IgD-negative memory B cell (primary cell): ENCODE measurements around the gene FGF11. TPM values are rescaled to one million over a fixed set of nuclear protein-coding genes. Genes with fewer than 3 reads are reported as not detected.
"Not testable (repeated sequence)": the region's sequence is repeated elsewhere in the genome, so short reads cannot be mapped to it uniquely, and the experiment has no call there.

Experiments
- H3K27ac Mint-ChIP-seq, 3 donors: one replicate each; pipeline ENCODE4 v1.8.0; 2020 to 2022; ENCODE audit warnings: mild to moderate bottlenecking in 3 of 3, mixed read lengths in 3 of 3, moderate library complexity in 1 of 3
- H3K27me3 Mint-ChIP-seq: one replicate; pipeline ENCODE4 v1.8.0; 2021; ENCODE audit warnings: mixed read lengths
- H3K36me3 Mint-ChIP-seq: one replicate; pipeline ENCODE4 v1.8.0; 2020; ENCODE audit warnings: mild to moderate bottlenecking, mixed read lengths
- H3K4me1 Mint-ChIP-seq, 3 donors: one replicate each; pipeline ENCODE4 v1.8.0; 2020 to 2022; ENCODE audit warnings: mixed read lengths in 3 of 3, mild to moderate bottlenecking in 1 of 3
- H3K4me3 Mint-ChIP-seq, 4 donors: one replicate each; pipeline ENCODE4 v1.8.0; 2020 to 2022; ENCODE audit warnings: mild to moderate bottlenecking in 4 of 4, mixed read lengths in 4 of 4, moderate library complexity in 3 of 4
- H3K9me3 Mint-ChIP-seq, 3 donors: one replicate each; pipeline ENCODE4 v1.8.0; 2020 to 2021; ENCODE audit warnings: mixed read lengths in 3 of 3, mild to moderate bottlenecking in 1 of 3
- polyA plus RNA-seq: library from polyadenylated mRNA; unstranded; fragments of 300-500 nt; fragmentation: Illumina TruSeq; gene quantifications from one replicate; pipeline ENCODE4 v1.2.3, GENCODE V29; 2021

FGF11 gene
- polyA plus RNA-seq, 1 donor from 2014 or later: not detected

DNA sequence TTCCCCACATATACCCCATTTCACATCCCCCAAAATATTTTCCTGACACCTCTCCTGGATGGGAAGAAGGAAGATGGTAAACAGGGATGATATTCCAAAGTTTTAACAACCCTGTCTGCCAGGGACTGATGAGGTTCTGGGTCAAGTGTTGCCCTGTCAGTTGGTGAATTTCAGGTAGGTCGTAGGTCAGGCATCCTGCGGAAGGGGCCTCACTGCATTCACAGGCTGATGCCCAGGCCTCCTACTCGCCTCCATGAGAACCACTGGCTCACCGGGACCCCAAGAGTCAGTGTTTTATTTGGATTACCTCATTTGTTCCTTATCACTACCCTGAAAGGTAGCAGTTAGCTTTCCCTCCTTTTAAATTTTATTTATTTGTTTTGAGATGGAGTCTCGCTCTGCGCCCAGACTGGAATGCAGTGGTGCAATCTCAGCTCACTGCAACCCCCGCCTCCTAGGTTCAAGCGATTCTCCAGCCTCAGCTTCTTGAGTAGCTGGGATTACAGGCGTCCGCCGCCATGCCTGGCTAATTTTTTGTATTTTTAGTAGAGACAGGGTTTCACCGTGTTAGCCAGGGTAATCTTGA, 29.6 kb downstream of the FGF11 start:
- H3K27me3 Mint-ChIP-seq: no peaks in the 10 kb centered on the region
- H3K36me3 Mint-ChIP-seq: no peaks in the 10 kb centered on the region
- peaks cover 13 to 30% (median 14%) of the 10 kb centered on the region in 3 donors for H3K4me1 Mint-ChIP-seq
- H3K9me3 Mint-ChIP-seq: no peaks in the 10 kb centered on the region
- H3K4me3 Mint-ChIP-seq: no peak overlapping the region
- H3K27ac Mint-ChIP-seq: no peak overlapping the region

DNA sequence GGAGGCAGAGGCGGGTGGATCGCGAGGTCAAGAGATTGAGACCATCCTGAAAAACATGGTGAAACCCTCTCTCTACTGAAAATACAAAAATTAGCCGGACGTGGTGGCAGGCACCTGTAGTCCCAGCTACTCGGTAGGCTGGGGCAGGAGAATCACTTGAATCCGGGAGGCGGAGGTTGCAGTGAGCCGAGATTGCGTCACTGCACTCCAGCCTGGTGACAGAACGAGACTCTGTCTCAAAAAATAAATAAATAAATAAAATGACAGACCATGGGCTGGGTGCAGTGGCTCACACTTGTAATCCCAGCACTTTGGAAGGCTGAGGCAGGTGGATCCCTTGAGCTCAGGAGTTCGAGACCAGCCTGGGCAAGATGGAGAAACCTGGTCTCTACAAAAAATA, 30.5 kb downstream of the FGF11 start:
- H3K27me3 Mint-ChIP-seq, H3K9me3 Mint-ChIP-seq, H3K27ac Mint-ChIP-seq, H3K36me3 Mint-ChIP-seq, H3K4me3 Mint-ChIP-seq: not testable (repeated sequence)
- peaks cover 13 to 30% (median 14%) of the 10 kb centered on the region in 3 donors for H3K4me1 Mint-ChIP-seq

GRCh38 chr17:7470457-7470973, 31.2 kb downstream of the FGF11 start:
- H3K27ac Mint-ChIP-seq: peak overlapping the region in 1 of 3 donors; percentile 43
- H3K27me3 Mint-ChIP-seq: not testable (repeated sequence)

GRCh38 chr17:7471729-7472128, 32.4 kb downstream of the FGF11 start:
- Mint-ChIP-seq H3K36me3 (no peaks in the 10 kb centered on the region), H3K27ac (peak overlapping the region in 1 of 3 donors; percentile 71), H3K27me3 (no peaks in the 10 kb centered on the region), H3K4me1 (peaks cover 21 to 29% (median 22%) of the 10 kb centered on the region in 3 donors), H3K4me3 (peak overlapping the region in 1 of 4 donors; percentile 28), H3K9me3 (no peaks in the 10 kb centered on the region)

More at GRCh38 chr17:7470457-7470973, 31.2 kb downstream of the FGF11 start:
- H3K36me3 Mint-ChIP-seq, H3K9me3 Mint-ChIP-seq, H3K4me3 Mint-ChIP-seq: not testable (repeated sequence)
- peaks cover 13 to 30% (median 14%) of the 10 kb centered on the region in 3 donors for H3K4me1 Mint-ChIP-seq

DNA sequence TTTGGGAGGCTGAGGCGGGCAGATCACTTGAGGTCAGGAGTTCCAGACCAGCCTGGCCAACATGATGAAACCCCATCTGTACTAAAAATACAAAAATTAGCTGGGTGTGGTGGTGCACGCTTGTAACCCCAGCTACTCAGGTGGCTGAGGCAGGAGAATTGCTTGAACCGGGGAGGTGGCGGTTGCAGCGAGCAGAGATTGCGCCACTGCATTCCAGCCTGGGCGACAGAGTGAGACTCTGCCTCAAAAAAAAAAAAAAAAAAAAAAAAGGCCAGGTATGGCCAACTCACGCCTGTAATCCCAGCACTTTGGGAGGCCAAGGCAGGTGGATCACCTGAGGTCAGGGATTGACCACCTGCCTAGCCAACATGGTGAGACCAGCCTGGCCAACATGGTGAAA, 35.5 kb downstream of the FGF11 start:
- not testable (repeated sequence) for H3K9me3 Mint-ChIP-seq, H3K27me3 Mint-ChIP-seq, H3K36me3 Mint-ChIP-seq
- Mint-ChIP-seq H3K4me3 (peak overlapping the region in 1 of 4 donors; percentile 25), H3K4me1 (peaks cover 26 to 36% (median 35%) of the 10 kb centered on the region in 3 donors), H3K27ac (peak overlapping the region in 2 of 3 donors; percentile 39 to 84)

- Mint-ChIP-seq H3K36me3 (no peaks in the 10 kb centered on the region), H3K4me3 (peak overlapping the region in 2 of 4 donors; percentile 30 to 82), H3K27me3 (no peaks in the 10 kb centered on the region), H3K9me3 (no peaks in the 10 kb centered on the region), H3K4me1 (peaks cover 30 to 41% (median 40%) of the 10 kb centered on the region in 3 donors), H3K27ac (peak overlapping the region; percentile 37 to 84 (median 80))
Observed at GRCh38 chr17:7475764-7476422, 36.6 kb downstream of the FGF11 start.

DNA sequence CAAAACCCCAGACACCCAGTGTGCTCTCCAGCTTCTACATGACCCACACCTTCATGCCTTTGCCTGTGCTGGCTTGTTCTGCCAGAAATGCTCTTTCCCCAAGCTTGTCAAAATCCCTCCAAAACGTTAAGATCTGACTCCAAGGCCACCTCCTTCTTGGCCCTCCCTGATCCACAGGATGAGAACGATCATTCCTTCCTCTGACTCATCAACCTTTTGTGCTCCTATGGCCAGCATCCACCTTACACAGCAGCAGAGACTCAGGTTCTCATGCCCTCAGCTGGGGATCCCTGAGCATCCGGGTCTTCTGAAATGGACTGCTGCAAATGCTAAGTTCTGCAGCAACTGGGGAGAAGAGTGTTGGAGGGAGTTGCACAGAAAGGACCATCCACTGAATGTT, 37.2 kb downstream of the FGF11 start:
- Mint-ChIP-seq H3K27ac (peak overlapping the region in 2 of 3 donors; percentile 80 to 84), H3K36me3 (no peaks in the 10 kb centered on the region), H3K4me1 (peaks cover 30 to 38% (median 38%) of the 10 kb centered on the region in 3 donors), H3K4me3 (peak overlapping the region in 3 of 4 donors; percentile 30 to 82 (median 35)), H3K27me3 (no peaks in the 10 kb centered on the region), H3K9me3 (no peaks in the 10 kb centered on the region)

GRCh38 chr17:7476951-7477350, 37.6 kb downstream of the FGF11 start:
- H3K4me1 Mint-ChIP-seq: peaks cover 27 to 34% (median 34%) of the 10 kb centered on the region in 3 donors
- peak overlapping the region in 3 of 4 donors; percentile 82 to 95 (median 89) for H3K4me3 Mint-ChIP-seq
- no peaks in the 10 kb centered on the region for H3K36me3 Mint-ChIP-seq
- H3K27me3 Mint-ChIP-seq: no peaks in the 10 kb centered on the region
- no peaks in the 10 kb centered on the region for H3K9me3 Mint-ChIP-seq
- peak overlapping the region in 2 of 3 donors; percentile 63 to 84 for H3K27ac Mint-ChIP-seq

DNA sequence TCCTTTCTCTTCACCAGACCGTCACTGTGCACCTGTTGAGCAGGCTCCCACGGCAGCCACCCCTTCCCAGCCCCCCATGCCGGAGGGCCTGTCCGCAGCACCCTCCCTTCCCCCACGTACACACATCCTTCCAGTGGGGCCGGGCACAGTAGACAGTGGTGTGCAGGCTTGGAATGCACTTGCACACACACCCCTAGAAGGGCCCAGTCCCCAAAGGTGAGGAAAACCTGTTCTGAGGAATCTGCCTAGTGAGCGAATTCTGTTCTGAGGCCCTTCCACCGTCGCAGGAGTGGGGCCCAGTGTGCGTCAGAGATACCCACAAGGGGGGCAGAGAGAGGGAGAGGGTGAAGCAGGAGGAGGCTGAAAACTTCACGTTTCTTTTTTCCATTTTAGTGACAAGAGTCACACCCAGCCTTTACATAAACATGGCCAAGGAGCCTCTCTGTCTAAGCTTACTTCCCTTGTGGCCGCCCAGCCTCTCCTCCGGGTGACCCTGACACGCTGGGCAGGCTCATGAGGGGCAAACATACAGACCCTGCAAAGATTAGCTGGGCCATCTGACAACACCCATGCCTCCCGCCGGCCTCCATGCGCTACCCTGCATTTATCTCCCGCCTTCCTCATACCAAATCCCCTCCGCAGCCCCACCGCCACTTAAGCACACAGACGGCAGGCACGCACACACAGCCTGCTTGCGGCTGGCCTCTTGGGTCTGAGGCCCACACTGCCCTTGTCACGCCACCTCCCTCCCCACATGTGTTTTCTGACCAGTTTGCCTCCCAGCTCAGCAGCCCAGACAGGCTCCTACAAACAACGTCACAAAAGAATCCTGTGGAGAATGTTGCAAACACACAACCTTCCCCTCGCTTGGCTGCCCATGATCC, 38.3 kb downstream of the FGF11 start:
- Mint-ChIP-seq H3K36me3 (no peaks in the 10 kb centered on the region), H3K9me3 (no peaks in the 10 kb centered on the region), H3K4me1 (peaks cover 29 to 35% (median 34%) of the 10 kb centered on the region in 3 donors), H3K27me3 (no peaks in the 10 kb centered on the region), H3K4me3 (peak overlapping the region; percentile 82 to 96 (median 92)), H3K27ac (peak overlapping the region; percentile 81 to 95 (median 84))

DNA sequence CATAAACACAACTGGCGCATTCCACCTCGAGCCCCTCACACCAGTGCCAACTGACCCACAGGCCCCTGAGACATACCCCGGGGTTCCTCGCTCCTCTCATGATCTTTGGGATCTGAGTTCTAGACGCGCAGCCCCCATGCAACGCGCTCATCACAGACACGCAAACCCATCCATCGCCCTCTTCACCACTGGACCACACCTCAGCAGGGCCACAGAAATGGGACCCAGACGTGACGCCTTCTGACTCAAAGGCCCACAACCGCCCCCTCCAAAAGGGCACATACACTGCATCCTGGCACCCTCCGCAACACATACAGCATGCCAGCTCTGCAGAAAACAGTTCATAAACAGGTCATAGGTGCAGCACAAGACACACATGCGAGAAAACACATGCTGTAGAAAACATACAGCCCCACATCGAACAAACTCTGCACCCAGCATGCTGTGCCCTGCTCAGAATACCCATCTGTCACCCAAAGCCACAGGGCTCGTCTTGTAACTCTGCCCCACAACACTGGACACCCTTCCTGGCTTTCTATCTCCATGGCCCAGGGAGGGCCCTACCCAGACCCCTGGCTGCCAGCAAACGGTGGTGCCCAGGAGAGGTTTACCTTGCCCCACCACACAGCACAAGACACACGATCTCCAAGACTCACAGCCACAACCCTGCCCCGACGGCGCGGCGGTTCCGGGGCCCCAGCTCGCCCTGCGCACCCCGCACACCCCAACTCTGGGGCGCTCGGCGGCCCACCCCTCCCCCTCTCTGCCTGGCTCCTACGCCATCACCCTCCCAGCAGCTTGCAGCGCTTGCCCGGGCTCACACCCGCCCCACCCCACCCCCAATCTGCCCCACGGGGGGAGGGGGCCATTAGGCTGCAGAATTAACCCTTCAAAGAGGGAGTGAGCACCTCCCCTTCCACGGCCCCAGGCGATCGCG, 39.2 kb downstream of the FGF11 start:
- no peaks in the 10 kb centered on the region for H3K36me3 Mint-ChIP-seq
- no peaks in the 10 kb centered on the region for H3K9me3 Mint-ChIP-seq
- H3K4me1 Mint-ChIP-seq: peaks cover 33 to 35% (median 35%) of the 10 kb centered on the region in 3 donors
- peak overlapping the region; percentile 81 to 95 (median 84) for H3K27ac Mint-ChIP-seq
- no peaks in the 10 kb centered on the region for H3K27me3 Mint-ChIP-seq
- peak overlapping the region; percentile 82 to 96 (median 92) for H3K4me3 Mint-ChIP-seq

DNA sequence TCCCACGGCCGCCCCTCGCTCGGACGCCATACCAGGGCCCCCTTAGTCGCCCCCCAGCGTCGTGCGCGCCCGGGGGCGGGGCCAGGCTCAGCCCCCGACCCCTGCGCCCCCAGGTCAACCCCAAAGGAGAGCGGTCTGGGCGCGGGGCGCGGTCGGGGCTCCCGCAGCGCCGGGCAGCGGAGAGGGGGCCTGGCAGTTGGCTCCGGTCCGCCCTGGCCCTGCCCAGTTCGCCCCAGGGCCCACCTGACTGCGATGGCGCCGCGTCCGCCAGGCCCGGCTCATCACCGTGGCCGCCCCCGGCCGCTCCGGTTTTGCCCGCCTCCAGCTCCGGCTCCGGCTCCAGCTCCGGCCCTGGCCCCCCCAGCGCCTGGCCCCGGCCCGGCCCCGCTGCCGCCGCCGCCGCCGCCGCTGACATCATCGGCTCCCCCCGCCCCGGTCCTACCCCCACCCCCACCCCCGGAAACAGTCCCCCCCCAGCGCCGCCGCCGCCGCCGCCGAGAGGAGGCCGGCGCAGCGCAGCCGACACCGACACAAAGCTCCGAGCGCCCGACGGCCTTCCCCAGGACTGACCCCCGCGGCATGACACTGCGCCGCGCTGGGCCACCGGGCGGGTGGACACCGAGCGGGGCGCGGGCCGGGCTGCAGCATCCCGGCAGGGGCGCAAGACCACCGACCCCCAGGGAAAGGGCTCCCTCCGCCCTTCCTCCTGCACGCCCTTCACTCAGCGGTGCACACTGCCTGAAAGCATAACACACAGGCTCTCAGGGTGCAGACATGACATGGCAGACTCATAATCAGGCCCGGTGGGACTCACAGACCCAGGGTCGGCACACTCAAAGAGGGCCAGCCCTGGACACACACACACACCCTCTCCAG, 40.1 kb downstream of the FGF11 start, which contains the start of gene ZBTB4:
ZBTB4 (minus strand) TSS at position 419 of the 876 bp plus-strand sequence. CDS start 12,830 bp downstream, outside the sequence.
- Mint-ChIP-seq H3K4me1 (peaks cover 33 to 40% (median 35%) of the 10 kb centered on the region in 3 donors), H3K4me3 (peak within 1 kb of the TSS; percentile 89 to 98 (median 96)), H3K9me3 (no peaks in the 10 kb centered on the region), H3K27ac (peak within 1 kb of the TSS; percentile 96 to 99 (median 98)), H3K36me3 (no peaks in the 10 kb centered on the region), H3K27me3 (no peaks in the 10 kb centered on the region)

DNA sequence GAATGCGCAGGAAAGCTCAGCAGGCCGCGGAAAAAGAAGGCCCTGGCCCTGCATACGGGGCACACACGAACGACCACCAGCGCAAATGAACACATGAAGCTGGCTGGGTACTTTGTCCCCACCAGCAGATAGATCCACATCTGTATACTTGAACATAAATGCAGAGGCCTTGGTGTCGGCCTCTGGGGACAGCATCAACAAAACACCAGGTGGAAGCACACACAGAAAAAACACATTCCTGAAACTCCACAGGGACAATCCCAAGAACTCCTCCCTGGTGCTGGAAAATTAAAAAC, 40.7 kb downstream of the FGF11 start:
- H3K9me3 Mint-ChIP-seq: no peaks in the 10 kb centered on the region
- H3K4me1 Mint-ChIP-seq: peaks cover 34 to 45% (median 37%) of the 10 kb centered on the region in 3 donors
- H3K27ac Mint-ChIP-seq: peak overlapping the region; percentile 96 to 99 (median 98)
- no peaks in the 10 kb centered on the region for H3K36me3 Mint-ChIP-seq
- H3K4me3 Mint-ChIP-seq: peak overlapping the region; percentile 89 to 98 (median 94)
- H3K27me3 Mint-ChIP-seq: no peaks in the 10 kb centered on the region

DNA sequence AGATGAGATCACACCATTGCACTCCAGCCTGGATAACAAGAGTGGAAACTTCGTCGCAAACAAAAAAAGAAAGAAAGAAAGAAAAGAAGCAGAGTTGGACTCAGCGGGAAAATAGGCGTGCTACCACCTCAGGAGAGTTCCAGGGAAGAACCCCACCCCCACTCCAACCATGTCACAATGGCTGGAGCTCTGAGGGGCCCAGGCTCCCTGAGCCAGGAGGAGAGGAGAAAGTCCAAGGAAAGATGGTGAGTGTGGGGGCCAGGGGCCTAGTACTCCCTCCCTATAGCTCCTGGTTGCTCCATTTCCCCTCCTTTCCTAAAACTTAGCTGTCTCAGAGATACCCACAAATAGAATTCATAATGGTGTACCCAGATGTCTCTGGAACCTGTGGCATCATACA, 42.0 kb downstream of the FGF11 start, which contains the start of gene SLC35G6:
SLC35G6 (plus strand) TSS at position 172 of the 400 bp plus-strand sequence; CDS start at position 243, 71 bp downstream.
- not testable (repeated sequence) for H3K9me3 Mint-ChIP-seq, H3K27me3 Mint-ChIP-seq, H3K36me3 Mint-ChIP-seq
- H3K4me1 Mint-ChIP-seq: peaks cover 39 to 48% (median 43%) of the 10 kb centered on the region in 3 donors
- peak within 1 kb of the TSS; percentile 84 to 98 (median 92) for H3K4me3 Mint-ChIP-seq
- H3K27ac Mint-ChIP-seq: peak within 1 kb of the TSS; percentile 96 to 99 (median 98)
